BE2C (cell line): ENCODE results near the gene RNF17.

ENCODE experiments used
- DNase-seq: peaks from one replicate; pipeline ENCODE4 v3.0.0-alpha.2; 2020
- H3K27me3 ChIP-seq: fragments of 250-450 bp; sonication (Bioruptor Pico); 2 replicates; pipeline ENCODE4 v1.5.1; 2020; ENCODE audit warnings: mild to moderate bottlenecking
- H3K36me3 ChIP-seq: fragments of 250-450 bp; sonication (Bioruptor Pico); 2 replicates; pipeline ENCODE4 v1.5.1; 2020; ENCODE audit warnings: mild to moderate bottlenecking
- H3K4me1 ChIP-seq: fragments of 250-450 bp; sonication (Bioruptor Pico); 2 replicates; pipeline ENCODE4 v1.5.1; 2020
- H3K4me3 ChIP-seq: 2 replicates; pipeline ENCODE4 v1.5.1; 2011; ENCODE audit warnings: low read depth, low read length
- H3K9me3 ChIP-seq: fragments of 250-450 bp; sonication (Bioruptor Pico); 2 replicates; pipeline ENCODE4 v1.5.1; 2020
- TF ChIP-seq, protein P1 (sequence below): IDR thresholded peaks from 2 replicates; pipeline ENCODE4 v1.5.1; 2012; ENCODE audit warnings: mild to moderate bottlenecking, low read depth, low read length

RNF17 gene

DNA sequence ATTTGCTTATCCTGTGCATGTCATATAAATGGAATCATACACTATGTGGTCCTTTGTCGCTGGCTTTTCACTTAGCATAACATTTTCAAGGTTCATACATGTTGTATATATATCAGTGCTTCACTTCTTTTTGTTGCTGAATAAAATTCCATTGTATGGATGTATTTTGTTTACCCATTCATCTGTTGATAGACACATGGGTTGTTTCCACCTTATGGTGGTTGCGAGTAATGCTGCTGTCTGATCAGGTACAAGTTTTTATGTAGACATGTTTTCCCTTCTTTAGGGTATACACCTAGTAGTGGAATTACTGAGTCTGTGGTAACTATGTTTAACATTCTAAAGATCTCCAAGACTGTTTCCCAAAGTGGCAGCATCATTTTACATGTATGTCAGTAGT is 102.5 kb downstream of the RNF17 start:
- peaks cover 6% of the 10 kb centered on the region; the same call in 1 of the 2 replicates for H3K27me3 ChIP-seq
- no peak for DNase-seq
- TF ChIP-seq, protein P1, sequence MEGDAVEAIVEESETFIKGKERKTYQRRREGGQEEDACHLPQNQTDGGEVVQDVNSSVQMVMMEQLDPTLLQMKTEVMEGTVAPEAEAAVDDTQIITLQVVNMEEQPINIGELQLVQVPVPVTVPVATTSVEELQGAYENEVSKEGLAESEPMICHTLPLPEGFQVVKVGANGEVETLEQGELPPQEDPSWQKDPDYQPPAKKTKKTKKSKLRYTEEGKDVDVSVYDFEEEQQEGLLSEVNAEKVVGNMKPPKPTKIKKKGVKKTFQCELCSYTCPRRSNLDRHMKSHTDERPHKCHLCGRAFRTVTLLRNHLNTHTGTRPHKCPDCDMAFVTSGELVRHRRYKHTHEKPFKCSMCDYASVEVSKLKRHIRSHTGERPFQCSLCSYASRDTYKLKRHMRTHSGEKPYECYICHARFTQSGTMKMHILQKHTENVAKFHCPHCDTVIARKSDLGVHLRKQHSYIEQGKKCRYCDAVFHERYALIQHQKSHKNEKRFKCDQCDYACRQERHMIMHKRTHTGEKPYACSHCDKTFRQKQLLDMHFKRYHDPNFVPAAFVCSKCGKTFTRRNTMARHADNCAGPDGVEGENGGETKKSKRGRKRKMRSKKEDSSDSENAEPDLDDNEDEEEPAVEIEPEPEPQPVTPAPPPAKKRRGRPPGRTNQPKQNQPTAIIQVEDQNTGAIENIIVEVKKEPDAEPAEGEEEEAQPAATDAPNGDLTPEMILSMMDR: no peak

DNA sequence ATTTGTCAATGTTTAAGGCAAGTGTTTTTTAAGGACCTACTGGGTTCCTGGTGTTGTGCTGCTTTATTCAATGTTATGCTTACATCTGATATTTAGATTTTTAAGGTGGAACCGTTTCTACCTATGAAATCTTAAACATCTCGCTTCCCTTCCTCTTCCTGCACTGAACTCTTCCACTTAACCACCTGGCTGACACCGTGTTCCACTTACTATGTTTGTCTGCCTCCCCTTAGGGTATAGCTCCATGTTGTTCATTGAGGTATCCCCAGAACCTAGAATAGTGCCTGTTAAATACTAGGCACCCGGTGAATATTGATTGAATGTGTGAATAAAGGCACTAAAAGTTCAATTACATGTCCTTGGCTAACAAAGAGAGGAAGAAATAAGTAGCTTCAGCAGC is 104.9 kb downstream of the RNF17 start:
- Histone ChIP-seq H3K27me3 (peaks cover 3% of the 10 kb centered on the region; the same call in 1 of the 2 replicates), H3K4me1 (no peaks in the 10 kb centered on the region), H3K36me3 (no peaks in the 10 kb centered on the region), H3K9me3 (no peaks in the 10 kb centered on the region), H3K4me3 (no peak overlapping the region)
- DNase-seq: no peak
- TF ChIP-seq, protein P1: no peak

More for the DNA sequence above, 102.5 kb downstream of the RNF17 start:
- H3K36me3 ChIP-seq: no peaks in the 10 kb centered on the region
- H3K9me3 ChIP-seq: no peaks in the 10 kb centered on the region
- no peak overlapping the region for H3K4me3 ChIP-seq
- H3K4me1 ChIP-seq: no peaks in the 10 kb centered on the region

DNA sequence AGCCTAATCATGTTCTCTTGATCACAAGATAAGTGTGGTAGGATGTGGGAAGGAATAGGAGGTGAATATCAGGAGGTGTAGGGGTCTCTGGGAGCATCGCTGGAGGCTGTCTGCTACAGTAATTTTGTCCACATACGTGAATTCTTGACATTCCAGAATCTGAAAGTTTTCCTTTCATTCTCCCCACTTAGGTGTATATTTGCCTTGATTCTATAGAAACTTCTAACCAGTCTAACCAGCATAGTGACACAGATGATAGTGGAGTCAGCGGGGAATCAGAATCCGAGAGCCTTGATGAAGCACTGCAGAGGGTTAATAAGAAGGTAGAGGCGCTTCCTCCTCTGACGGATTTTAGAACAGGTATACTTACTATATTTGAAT is 106.4 kb downstream of the RNF17 start:
- Histone ChIP-seq H3K36me3 (no peaks in the 10 kb centered on the region), H3K4me3 (no peak overlapping the region), H3K4me1 (no peaks in the 10 kb centered on the region), H3K27me3 (peaks cover 3% of the 10 kb centered on the region; the same call in 1 of the 2 replicates), H3K9me3 (no peaks in the 10 kb centered on the region)
- no peak for DNase-seq
- TF ChIP-seq, protein P1: no peak

DNA sequence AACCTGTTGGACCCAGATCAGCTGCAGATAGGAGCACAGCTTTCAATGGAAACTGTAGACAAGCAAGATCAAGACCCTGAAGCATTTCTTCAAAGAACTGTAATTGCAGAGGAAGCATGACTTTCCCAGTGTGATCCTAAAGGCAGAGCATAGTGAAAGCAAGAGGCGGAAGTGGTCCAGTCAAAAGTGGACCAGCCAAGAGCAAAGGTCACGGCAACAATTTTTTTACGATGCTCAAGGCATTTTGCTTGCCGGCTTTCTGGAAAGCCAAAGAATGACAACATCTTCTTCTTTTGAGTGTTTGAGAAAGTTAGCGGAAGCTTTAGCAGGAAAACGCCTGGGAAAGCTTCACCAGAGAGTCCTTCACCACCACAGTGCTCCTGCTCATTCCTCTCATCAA is 111.6 kb downstream of the RNF17 start:
- H3K36me3 ChIP-seq: no peaks in the 10 kb centered on the region
- H3K4me1 ChIP-seq: no peaks in the 10 kb centered on the region
- H3K27me3 ChIP-seq: no peaks in the 10 kb centered on the region
- no peak overlapping the region for H3K4me3 ChIP-seq
- TF ChIP-seq, protein P1: no peak
- H3K9me3 ChIP-seq: no peaks in the 10 kb centered on the region
- DNase-seq: no peak

DNA sequence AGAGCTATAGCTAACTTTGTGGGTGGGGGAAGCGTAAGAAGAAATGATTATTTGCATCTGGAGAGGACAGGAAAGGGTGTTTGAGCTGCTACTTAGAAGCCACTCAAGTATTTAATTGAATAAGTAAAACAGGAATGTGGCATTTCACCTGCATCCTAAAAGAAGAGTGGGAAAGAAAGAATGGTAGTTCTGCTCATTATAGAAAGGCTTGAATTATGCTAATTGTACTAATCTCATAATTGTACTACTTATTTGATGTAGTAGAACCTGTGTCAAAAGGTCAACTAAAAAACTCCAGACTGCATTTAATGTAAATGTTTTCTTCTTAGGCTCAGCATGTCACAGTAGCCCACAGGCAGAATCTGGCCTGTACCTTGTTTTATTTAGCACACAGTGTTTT is 113.6 kb downstream of the RNF17 start:
- Histone ChIP-seq H3K36me3 (no peaks in the 10 kb centered on the region), H3K9me3 (no peaks in the 10 kb centered on the region), H3K4me3 (no peak overlapping the region), H3K27me3 (no peaks in the 10 kb centered on the region), H3K4me1 (no peaks in the 10 kb centered on the region)
- TF ChIP-seq, protein P1: no peak
- no peak for DNase-seq

DNA sequence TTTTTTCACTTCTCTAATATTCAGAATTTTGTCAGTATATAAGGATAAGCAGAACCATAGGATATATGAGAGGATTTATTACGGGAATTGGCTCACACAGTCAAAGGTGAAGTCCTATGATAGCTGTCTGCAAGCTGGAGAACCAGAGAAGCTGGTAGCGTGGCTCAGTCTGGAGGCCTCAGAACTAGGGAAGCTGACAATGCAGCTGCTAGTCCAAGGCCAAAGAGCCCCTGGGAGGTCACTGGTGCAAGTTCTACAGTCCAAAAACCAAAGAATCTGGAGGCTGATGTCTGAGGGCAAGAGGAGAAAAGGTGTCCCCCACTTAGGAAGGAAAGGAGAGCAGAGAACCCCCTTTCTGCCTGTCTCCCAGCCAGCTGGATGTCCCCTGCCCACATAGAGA is 114.4 kb downstream of the RNF17 start:
- Histone ChIP-seq H3K4me1 (no peaks in the 10 kb centered on the region), H3K4me3 (no peak overlapping the region), H3K9me3 (no peaks in the 10 kb centered on the region), H3K36me3 (peaks cover under 1% of the 10 kb centered on the region; the same call in 1 of the 2 replicates), H3K27me3 (no peaks in the 10 kb centered on the region)
- DNase-seq: no peak
- TF ChIP-seq, protein P1: no peak
